Inferior parietal cortex (tissue), 1 donor: ENCODE measurements around the gene ISLR2.

Source experiments
- DNase-seq: peaks from one replicate; pipeline ENCODE4 v3.0.0-alpha.2; 2016; ENCODE audit errors: extremely low spot score

ISLR2 gene

DNA sequence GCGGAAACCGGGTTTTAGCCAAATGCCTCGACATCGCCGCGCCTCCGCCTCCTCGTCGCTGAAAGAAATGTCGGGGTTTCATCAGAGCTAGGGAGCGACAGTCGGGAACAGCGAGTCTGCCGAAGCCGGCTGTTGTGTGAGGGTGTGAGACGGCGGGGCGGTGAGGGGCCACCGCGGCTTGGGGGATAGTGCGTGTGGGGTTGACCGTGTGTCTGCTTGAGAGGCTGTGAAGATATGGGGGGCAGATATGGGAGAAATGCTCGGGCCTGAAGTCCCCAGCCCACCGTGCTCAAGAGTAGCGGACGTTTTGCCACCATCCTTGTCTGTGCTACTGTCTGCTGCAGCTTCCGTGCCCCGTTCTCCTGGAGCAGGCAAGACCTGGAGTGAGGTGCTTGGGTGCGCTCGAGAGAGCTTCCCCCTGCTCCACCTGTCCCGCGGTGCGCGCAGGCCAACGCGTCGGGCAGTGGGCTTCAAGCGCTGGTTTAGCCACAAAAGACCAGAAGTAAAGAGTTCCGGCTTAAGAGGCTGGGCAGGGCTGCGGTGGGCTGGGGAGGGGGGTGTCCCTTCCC is 716 bp upstream of the ISLR2 start:
- DNase-seq = no peak

DNA sequence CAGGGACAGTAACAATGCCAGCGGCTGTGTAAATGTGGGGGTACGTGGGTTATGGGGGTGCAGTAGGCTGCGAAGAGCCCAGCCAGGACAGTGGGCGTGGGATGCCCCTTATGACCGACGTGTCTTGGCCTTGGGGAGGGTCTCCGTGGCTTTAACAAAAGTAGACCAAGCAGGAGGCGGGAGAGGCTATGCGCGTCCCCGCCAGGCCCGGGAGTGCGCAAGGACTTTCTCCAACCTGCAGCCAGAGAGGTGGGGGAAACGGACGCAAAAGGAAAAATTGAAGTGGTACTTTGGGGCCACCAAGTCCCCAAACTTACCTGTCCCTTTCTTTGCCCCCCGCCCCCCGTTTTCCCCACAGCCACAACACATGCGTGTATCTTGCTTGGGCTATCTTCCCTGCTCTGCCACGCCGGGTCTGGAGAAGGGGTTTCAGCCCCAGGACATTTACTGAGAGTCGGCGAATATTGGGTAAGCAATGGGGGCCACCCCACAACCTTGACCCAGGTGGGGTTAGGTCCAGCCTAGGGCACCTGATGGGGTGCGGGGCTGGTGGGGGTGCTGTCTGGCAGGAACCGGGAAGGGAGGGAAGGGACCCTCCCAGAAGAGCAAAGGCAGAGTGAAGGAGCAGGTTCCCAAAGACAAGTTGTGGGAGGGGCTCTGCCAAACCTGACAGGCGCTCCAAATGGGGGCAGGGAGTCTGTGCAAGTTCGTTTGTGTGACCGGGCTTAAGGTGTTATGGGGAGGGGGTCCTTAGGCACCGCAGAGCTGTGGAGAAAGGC is 652 bp downstream of the ISLR2 start:
- no peak for DNase-seq

GRCh38 chr15:74131628-74132413 is 1.4 kb downstream of the ISLR2 start:
- no peak for DNase-seq

GRCh38 chr15:74132681-74133651 is 2.6 kb downstream of the ISLR2 start:
- no peak for DNase-seq

- DNase-seq = no peak
Measured at GRCh38 chr15:74133694-74134386, 3.5 kb downstream of the ISLR2 start.

DNA sequence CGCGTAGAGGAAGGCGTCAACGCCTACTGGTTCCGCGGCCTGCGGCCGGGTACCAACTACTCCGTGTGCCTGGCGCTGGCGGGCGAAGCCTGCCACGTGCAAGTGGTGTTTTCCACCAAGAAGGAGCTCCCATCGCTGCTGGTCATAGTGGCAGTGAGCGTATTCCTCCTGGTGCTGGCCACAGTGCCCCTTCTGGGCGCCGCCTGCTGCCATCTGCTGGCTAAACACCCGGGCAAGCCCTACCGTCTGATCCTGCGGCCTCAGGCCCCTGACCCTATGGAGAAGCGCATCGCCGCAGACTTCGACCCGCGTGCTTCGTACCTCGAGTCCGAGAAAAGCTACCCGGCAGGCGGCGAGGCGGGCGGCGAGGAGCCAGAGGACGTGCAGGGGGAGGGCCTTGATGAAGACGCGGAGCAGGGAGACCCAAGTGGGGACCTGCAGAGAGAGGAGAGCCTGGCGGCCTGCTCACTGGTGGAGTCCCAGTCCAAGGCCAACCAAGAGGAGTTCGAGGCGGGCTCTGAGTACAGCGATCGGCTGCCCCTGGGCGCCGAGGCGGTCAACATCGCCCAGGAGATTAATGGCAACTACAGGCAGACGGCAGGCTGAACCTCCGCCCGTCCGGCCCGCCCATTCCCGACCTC is 4.1 kb downstream of the ISLR2 start:
- no peak for DNase-seq

DNA sequence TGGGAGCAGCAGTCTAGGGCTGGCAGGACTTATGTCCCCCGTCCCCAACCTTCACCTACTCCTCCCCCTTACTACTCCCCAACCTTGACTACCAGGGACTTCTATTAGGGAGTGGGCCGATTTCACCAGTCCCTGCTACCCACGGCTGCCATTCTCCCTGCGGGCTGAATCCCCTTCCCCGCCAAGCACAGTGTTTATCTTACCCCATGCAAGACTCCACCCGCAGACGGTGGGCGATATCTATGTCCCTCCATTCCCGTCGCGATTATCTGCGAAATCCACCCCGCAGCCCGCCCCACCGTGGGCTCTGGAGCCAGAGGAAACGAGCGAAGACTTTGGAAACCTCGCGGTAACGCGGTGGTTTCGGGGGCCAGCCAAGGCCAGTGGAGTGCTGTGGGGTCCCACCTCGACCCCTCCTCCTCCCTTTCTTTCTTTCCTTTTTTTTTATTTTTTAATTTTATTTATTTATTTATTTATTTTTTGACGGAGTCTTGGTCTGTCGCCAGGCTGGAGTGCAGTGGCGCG is 4.7 kb downstream of the ISLR2 start:
- no peak for DNase-seq

GRCh38 chr15:74136540-74136813 is 6.1 kb downstream of the ISLR2 start:
- DNase-seq = no peak

DNA sequence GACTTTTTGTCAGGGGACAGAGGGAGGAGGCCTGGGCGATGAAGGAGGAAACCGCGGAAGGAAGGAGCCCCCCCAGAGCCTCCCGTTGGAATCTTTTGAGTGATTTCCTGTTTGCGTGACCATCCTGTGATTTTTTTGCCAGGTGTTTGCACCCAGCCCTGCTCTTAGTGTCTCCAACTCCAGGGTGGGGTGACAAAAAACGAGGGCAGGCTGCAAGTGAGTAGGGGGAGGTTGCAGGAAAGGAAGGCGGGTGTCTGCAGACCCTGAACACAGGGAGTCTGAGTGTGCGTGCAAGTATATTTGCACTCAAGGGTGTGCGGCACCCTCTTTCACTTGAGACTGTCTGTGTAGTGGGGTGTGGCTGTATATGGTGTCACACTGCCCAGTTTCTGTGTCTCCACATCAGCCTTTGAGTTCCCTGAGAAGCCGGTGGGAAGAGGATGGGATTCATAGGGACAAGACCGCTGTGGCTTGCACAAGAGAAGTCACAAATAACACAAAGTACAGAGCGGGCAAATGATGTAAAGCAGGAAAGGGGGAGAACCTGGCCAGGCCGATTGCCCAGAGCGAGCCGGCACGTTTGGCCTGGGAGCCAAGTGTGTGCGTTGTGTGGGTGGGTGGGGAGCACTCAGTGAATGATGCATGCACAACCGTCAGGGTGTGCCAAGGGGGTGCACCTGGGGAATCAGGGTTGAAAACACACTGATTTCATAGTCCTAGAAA is 6.6 kb downstream of the ISLR2 start:
- no peak for DNase-seq

GRCh38 chr15:74137537-74137894 is 7.1 kb downstream of the ISLR2 start:
- no peak for DNase-seq

GRCh38 chr15:74138642-74139041 is 8.3 kb downstream of the ISLR2 start:
- no peak for DNase-seq

DNA sequence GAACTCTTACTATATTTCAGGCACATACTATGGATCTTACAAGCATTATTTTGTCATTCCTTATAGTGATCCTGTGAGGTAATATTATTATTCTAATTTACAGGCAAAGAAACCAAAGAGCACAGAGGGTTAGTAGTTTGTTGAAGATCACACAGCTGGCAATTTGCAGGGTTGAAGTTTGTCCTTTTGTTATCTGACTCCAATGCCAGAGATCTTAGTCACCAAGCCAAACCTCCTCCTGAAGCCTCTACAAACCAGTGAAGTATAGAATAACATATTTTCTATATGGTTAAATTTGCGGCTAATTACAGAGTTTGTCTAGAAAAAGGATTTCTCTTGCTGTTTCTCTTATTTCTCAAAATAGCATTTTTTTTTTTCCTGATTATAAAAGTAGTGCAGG is 11.2 kb downstream of the ISLR2 start:
- no peak for DNase-seq

- DNase-seq = no peak
Measured at GRCh38 chr15:74144153-74144775, 13.9 kb downstream of the ISLR2 start.

GRCh38 chr15:74146277-74146800 is 16.0 kb downstream of the ISLR2 start:
- DNase-seq = no peak

DNA sequence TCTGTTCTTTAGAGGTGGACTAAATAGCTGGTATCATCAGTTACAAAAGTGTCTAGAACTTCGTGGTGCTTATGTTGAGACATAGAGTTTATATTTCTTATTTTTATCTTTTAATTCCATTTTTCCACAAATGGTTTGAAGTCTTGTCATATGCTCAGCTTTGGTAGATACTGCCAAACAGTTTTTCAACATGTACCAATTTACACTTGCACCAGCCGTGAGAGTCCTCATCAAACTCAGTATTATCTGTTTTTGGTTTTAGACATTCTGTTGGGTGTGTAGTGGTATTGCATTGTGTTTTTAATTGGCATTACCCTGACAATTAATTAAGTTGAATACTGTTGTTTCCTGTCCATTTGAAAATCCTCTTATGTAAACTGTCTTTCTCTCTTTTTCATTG is 16.7 kb downstream of the ISLR2 start:
- no peak for DNase-seq

GRCh38 chr15:74155766-74156417 is 25.5 kb downstream of the ISLR2 start:
- DNase-seq = no peak

DNA sequence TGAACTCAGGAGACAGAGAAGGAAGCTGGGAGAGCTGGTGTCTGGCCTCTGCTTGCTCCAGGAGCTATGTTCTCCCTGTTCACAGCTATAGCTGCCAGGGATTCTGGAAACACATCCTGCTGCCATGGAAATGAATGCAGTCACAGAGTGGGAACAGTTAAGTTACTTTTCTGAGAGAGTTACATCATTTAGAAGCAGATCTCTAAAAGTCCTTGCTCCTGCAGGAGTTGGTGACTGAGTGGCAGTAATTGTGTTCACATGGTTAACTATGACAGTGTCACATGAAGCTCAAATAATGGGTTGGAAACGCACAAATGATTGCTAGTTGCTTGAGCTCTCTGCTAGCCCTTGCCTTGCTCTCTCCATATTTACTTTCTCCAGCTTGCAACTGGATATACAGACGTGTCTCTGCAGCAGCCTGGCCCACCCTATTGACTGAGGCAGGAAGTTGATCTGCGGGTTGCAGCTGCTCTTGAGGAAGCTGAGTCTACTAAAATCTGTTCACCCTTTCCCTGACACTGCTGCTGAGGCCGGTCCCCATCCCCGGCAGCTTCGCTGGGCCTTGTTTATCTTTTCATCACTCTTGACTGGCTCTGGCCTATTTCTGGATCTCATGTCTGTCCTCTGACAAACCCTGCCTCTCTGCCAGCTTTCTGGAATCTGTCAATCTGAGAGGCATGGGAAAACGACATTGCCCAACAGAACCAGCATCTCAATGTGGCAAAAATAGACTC is 26.5 kb downstream of the ISLR2 start:
- peak; percentile 58 for DNase-seq
